Midbrain (tissue), 1 donor: ENCODE data around the gene EFCC1.
"Not testable (repeated sequence)": the region's sequence is repeated elsewhere in the genome, so short reads cannot be mapped to it uniquely, and the experiment has no call there.

Source experiments
- DNase-seq: peaks from one replicate; lab custom pipeline; 2025; lab: John Stamatoyannopoulos, UW

Gene EFCC1

DNA sequence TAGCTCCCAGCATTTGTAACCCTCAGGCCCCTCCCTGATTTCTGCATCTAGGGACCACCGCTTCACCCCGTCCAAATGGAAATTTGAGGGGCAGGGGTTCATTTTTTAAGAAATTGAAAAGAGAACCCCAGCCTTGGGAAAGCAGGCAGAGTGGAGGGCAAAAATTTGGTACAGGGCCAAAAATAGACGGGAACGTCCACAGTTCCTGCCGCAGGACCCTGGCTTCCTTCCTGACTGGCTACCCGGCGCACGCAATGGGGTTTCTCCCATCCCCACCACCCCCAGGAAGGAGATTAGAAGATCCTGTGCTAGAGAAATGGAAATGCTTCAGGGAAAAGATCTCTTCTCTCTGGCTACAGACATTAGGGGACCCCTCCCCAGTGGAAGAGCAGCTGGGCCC lies 80.4 kb downstream of the EFCC1 start:
- DNase-seq = no peak

DNA sequence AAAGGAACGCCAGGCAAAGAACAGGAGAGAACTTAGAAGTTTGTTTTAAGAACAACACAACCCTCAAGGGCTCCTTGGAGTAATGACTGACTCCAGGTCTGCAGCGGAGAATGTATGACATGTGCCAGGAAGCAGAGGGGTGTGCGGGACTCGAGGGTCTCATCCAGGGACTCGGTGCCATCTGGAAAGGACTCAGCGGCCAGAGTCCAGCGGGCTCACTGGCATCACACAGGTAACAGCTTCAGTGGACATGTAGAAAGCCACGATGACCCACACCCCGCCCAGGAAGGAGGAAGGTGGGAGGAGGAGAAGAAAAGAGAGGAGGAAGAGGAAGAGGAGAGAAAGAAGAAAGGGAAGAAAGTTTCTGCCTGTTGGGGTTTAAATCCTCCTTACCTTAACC lies 80.9 kb downstream of the EFCC1 start:
- no peak for DNase-seq

DNA sequence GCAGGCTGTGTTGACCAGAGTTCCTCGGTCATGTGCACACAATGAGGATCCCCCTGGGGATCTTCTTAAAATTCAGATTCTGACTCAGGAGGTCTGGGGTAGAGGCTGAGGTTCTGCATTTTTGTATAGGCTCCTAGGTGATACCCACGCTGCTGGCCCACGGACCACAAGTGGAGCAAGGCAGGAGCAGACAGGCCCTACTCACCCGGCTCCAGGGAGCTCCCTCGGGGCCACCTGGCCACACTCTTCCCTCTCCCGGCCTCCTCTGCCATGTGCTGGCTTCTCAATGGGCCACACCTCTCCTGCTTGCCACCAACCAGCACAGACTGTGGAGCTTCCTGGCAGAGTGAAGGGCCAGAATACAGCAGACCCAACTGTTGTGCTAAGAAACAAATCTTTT lies 83.4 kb downstream of the EFCC1 start:
- no peak for DNase-seq

DNA sequence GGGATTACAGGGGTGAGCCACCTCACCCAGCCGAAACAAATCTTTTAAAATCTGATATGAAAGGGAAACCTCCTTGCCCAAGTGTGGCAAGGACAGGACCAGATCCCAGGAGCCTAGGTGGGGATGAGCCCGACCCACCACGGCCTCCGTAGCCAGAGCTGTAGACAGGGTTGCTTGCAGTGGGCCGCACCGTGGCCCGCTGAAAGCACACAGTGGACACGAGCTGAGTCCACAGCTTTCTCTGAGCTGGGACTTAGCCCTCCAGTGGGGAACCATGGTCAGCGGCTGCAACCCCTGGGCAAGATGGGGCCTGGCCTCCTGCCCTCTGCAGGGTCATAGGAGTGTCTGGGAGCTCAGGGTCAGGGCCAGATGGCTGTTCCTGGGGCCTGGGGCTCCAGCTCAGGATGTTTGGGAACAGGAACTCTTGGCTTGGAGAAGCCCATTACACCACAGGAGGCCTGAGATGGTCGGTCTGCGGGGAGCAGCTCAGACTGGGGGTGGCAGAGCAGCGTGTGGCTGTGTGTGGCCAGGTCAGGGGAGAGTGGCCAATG lies 84.1 kb downstream of the EFCC1 start:
- DNase-seq = no peak

DNA sequence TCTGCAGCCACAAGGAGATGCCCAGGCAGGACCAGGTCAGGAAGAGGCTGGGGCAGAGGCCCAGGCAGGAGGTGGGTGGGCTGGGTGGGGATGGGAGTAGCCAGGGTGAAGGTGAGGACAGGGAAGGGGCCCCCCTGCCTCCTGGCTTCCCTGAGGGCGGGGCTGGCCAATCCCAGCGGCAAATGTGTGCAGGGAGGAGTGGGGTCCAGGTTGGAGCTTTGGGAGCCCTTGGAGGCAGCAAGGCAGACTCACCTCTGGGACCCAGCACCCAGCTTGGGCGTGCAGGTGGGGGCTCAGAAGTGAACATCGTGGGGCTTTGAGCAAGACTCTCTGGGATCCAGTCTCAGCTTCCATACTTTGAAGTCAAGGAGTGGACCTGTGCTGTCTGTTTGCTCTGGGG lies 84.7 kb downstream of the EFCC1 start:
- no peak for DNase-seq

DNA sequence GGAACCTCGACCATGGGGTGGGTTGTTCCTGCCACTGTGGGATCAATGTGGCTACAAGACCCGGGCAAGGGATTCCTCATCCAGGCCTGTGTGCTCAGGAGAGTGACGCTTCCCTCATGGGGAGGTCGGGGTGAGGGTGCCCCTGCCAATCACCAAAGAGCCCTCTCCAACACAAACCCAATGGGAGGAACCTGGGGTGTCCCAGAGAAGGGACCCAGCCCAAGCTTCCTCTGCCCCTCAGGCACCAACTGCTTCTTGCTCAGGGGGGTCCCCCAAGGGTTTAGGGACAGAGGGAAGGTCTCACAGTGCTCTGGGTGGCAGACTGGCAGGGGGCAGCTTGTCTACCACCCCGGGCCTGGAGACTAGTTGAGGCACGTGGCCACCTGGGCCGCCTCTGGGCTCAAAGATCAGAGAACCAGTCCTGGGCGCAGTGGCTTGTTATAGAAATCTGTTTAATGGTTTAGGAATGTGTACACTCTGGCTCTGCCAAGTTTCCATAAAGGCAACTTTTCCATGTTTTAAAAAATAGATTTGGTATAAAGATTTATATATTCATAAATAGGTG lies 86.1 kb downstream of the EFCC1 start:
- DNase-seq = no peak

DNA sequence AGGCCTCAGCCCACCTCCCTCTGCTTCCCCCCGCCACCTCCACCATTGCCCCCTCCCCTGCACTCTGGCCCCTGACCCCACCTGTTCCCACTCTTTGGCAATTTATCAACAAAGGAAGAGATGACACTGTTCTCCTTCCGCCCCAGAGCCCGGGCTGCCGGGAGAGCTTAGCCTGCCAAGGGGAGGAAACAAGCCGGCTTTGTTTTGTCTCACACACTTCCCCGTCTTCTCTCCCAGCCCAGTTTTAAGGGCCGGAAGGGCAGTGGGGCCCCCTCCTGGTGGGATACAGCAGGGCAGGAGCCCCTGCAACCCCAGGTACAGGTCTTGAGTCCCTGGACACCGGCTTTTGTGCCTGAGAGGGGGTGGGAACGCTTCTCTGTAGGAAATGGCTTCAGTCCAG lies 86.8 kb downstream of the EFCC1 start:
- peak; percentile 20 for DNase-seq

DNA sequence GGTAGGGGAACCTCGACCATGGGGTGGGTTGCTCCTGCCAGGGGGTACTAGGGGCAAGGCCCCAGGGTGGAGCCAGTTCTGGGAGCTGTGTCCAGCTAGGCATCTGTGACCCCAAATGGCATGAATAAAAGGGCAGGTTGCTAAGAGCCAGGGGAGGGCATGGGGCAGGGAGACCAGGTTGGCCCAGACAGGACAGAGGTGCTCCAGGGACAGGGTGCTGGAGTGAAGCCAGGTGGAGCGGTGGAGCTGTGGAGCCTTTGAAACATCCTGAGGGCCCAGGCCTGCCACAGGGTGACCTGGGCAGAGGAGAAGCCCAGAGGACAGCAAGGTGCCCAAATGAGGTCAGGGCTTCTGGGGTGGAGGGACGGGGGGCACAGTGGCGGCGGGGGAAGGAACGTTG lies 87.2 kb downstream of the EFCC1 start:
- DNase-seq = not testable (repeated sequence)
